GM13977 (cell line): ENCODE data around the gene SAMD11.
"Not testable (repeated sequence)": the region's sequence is repeated elsewhere in the genome, so short reads cannot be mapped to it uniquely, and the experiment has no call there.

Experiments used
- DNase-seq: peaks from one replicate; pipeline ENCODE4 v3.0.0; 2012; ENCODE audit warnings: low spot score
- CTCF ChIP-seq: IDR thresholded peaks from 2 replicates; pipeline ENCODE4 v1.5.1; 2012; ENCODE audit warnings: mild to moderate bottlenecking, control low read depth; ENCODE audit not compliant: insufficient read depth; ENCODE audit errors: extremely low read depth, missing control alignments
- in situ Hi-C: fragments of 300-500 bp; cut with MboI; formaldehyde crosslinking; loops from one replicate; pipeline ENCODE4 v1.12.0; 2022; ENCODE audit warnings: low sequenced_read_pairs, low pct_unique_long_range_greater_than_20kb, mixed read lengths, inconsistent platforms; ENCODE audit not compliant: unreplicated experiment

Gene SAMD11

GRCh38 chr1:985126-985525 lies 61.4 kb downstream of the SAMD11 start:
- TF ChIP-seq CTCF = no peak
- in situ Hi-C loops = no loop called here
- no peak for DNase-seq

- in situ Hi-C loops, DNase-seq: not testable (repeated sequence)
Observed at GRCh38 chr1:988061-988460, 64.3 kb downstream of the SAMD11 start.

- in situ Hi-C loops = not testable (repeated sequence)
Observed at GRCh38 chr1:991275-991674, 67.6 kb downstream of the SAMD11 start.

GRCh38 chr1:991895-992294 lies 68.2 kb downstream of the SAMD11 start:
- in situ Hi-C loops = no loop called here
- DNase-seq = no peak
- no peak for TF ChIP-seq CTCF

More at GRCh38 chr1:991275-991674, 67.6 kb downstream of the SAMD11 start:
- DNase-seq = not testable (repeated sequence)

GRCh38 chr1:992362-992761 lies 68.6 kb downstream of the SAMD11 start:
- in situ Hi-C loops = no loop called here
- no peak for TF ChIP-seq CTCF
- DNase-seq = no peak

- no peak for TF ChIP-seq CTCF
- DNase-seq = no peak
- in situ Hi-C loops = no loop called here
Observed at GRCh38 chr1:993379-993995, 69.8 kb downstream of the SAMD11 start.
